Panc1 (cell line): ENCODE results near the gene DGKG.

Experiments used
- CTCF ChIP-seq: fragments of 450-650 bp; IDR thresholded peaks from 2 replicates; pipeline ENCODE4 v1.5.1; 2017; ENCODE audit warnings: mild to moderate bottlenecking
- POLR2AphosphoS5 ChIP-seq: IDR thresholded peaks from 2 replicates; pipeline ENCODE4 v1.6.1; 2012; ENCODE audit warnings: mild to moderate bottlenecking, low read depth, low read length, moderate library complexity
- REST ChIP-seq, 2 experiments: IDR thresholded peaks; 2 replicates each; pipeline ENCODE4 v1.6.1; 2011 to 2012; ENCODE audit warnings: low read depth in 2 of 2, control low read depth in 1 of 2, low read length in 1 of 2, mild to moderate bottlenecking in 1 of 2, moderate library complexity in 1 of 2; ENCODE audit not compliant: insufficient read depth in 1 of 2
- SIN3A ChIP-seq: IDR thresholded peaks from 2 replicates; pipeline ENCODE4 v1.6.1; 2012; ENCODE audit warnings: low read depth, mild to moderate bottlenecking, low read length, moderate library complexity, borderline replicate concordance; ENCODE audit not compliant: insufficient read depth
- TCF7L2 ChIP-seq: IDR thresholded peaks from 2 replicates; pipeline ENCODE4 v1.6.1; 2011; ENCODE audit warnings: mild to moderate bottlenecking, low read depth, low read length, inconsistent platforms

- TF ChIP-seq REST (IDR thresholded peaks at IDR 0.05; ENCODE audit: insufficient read depth in 1 of 2, low read depth in 2 of 2, low read length in 1 of 2) (no peak), CTCF (peak; percentile 44; the same call in 1 of the 2 replicates), TCF7L2 (no peak), POLR2AphosphoS5 (no peak), SIN3A (no peak)
These were observed 106.2 kb downstream of the DGKG start for GRCh38 chr3:186255703-186256331.
